Adrenal gland (tissue), 12 donors: ENCODE results near the gene PCDHGB4. TPM values are rescaled to one million over a fixed set of nuclear protein-coding genes. Genes with fewer than 3 reads are reported as not detected.

ENCODE experiments used
- DNase-seq, 7 donors: peaks; one replicate each; pipeline ENCODE4 v3.0.0-alpha.2; 2019 to 2020
- H3K27ac ChIP-seq, 5 donors: fragments of 200-600 bp; sonication (generic) in 4 of 5; 1 replicate in 3 of 5; 2 replicates in 2 of 5; pipeline versions ENCODE4 v1.5.1 to v1.8.0; 2016 to 2020; ENCODE audit warnings: mild to moderate bottlenecking in 1 of 5
- H3K27me3 ChIP-seq: fragments of 200-600 bp; 2 replicates; pipeline ENCODE4 v1.8.0; 2021
- H3K36me3 ChIP-seq, 2 donors: fragments of 200-600 bp; replicated peaks in 1 of 2; 1 replicate in 1 of 2; 2 replicates in 1 of 2; pipeline versions ENCODE4 v1.5.1 to v1.8.0; 2018 to 2022
- H3K4me1 ChIP-seq, 2 donors: fragments of 200-600 bp; replicated peaks in 1 of 2; 1 replicate in 1 of 2; 2 replicates in 1 of 2; pipeline versions ENCODE4 v1.5.1 to v1.8.0; 2018 to 2021
- H3K4me3 ChIP-seq, 4 donors: fragments of 200-600 bp; sonication (generic) in 3 of 4; one replicate each; pipeline ENCODE4 v1.5.1; 2016 to 2018
- H3K9me3 ChIP-seq, 3 donors: fragments of 200-600 bp; sonication (generic) in 1 of 3; replicated peaks in 1 of 3; 1 replicate in 2 of 3; 2 replicates in 1 of 3; pipeline versions ENCODE4 v1.5.1 to v1.8.0; 2016 to 2021
- CTCF ChIP-seq, 6 experiments: fragments of 450-650 bp in 4 of 6; fragments of 200-600 bp in 2 of 6; sonication (generic) in 1 of 6; IDR thresholded peaks; 1 replicate in 5 of 6; 2 replicates in 1 of 6; pipeline versions ENCODE4 v1.5.1 to v1.8.0; 2016 to 2021; ENCODE audit warnings: antibody characterized with exemption in 6 of 6, mild to moderate bottlenecking in 2 of 6, moderate library complexity in 1 of 6
- POLR2A ChIP-seq, 2 donors: fragments of 450-650 bp; IDR thresholded peaks; one replicate each; pipeline ENCODE4 v1.6.1; 2017; ENCODE audit warnings: antibody characterized with exemption in 2 of 2, mild to moderate bottlenecking in 2 of 2, moderate library complexity in 1 of 2
- WGBS, 4 donors: extraction: QIAGEN DNeasy Blood & Tissue Kit in 2 of 4; methylation state at CpG; one replicate each; pipeline versions ENCODE4 v1.1.5 to v1.1.7; 2013 to 2017; 5-methylcytosine and 5-hydroxymethylcytosine counted together
- intact Hi-C, 2 donors: fragments of 100-400 bp; cut with DNase I; formaldehyde crosslinking; loops; one replicate each; pipeline versions ENCODE4 v1.14.1 to v1.15.0; 2022 to 2023
- polyA plus RNA-seq, 3 donors: library from polyadenylated mRNA; stranded (reverse); fragments of 200-250 nt in 2 of 3; fragments of 350-450 nt in 1 of 3; fragmentation: Illumina TruSeq in 1 of 3; extraction: RNeasy Lipid Tissue Mini Kit (QIAGEN cat#74804) in 1 of 3; gene quantifications; one replicate each; pipeline ENCODE4 v1.2.3, GENCODE V29; 2013 to 2014
- total RNA-seq, 9 donors: library from RNA; depleted of rRNA in 4 of 9; stranded (reverse); fragments of >200 nt in 4 of 9; fragments of 120-200 nt in 1 of 9; fragmentation: NEBNext Ultra II Directional in 1 of 9; extraction: Animal tissue kit (Norgen Biotek cat#: 25700) in 1 of 9; gene quantifications; one replicate each; pipeline versions ENCODE4 v1.1.0 to v1.2.4, GENCODE V29; 2013 to 2023
- donor health status: healthy with polysubstance abuse.
- donor health status: Bipolar disorder and iron deficiency.
- donor health status: DM: yes; HTN: yes; CAD: no.
- donor health status: DM: no; HTN: no; CAD: no.
- donor health status: DM: no; HTN: no; CAD: no.
- donor health status: DM: yes; HTN: yes; CAD: no.

PCDHGB4 gene
- total and polyA plus RNA-seq, 12 donors: 0.27 to 9.1 (median 4.5) TPM

GRCh38 chr5:141356133-141356532 is 31.4 kb upstream of the PCDHGB4 start:
- no peak overlapping the region for H3K27ac ChIP-seq
- intact Hi-C loops: no loop called here
- peaks cover 0 to 20% (median 14%) of the 10 kb centered on the region in 3 donors for H3K9me3 ChIP-seq
- H3K27me3 ChIP-seq: no peaks in the 10 kb centered on the region
- no peaks in the 10 kb centered on the region for H3K4me1 ChIP-seq
- no peaks in the 10 kb centered on the region for H3K36me3 ChIP-seq
- 64 to 80% (median 71%) methylated on average over 5 of the region's 5 CpGs for WGBS, 4 donors
- no peak for DNase-seq
- H3K4me3 ChIP-seq: no peak overlapping the region
- no peak for TF ChIP-seq POLR2A (IDR thresholded peaks at IDR 0.05)

- Histone ChIP-seq H3K4me3 (no peak overlapping the region), H3K4me1 (no peaks in the 10 kb centered on the region), H3K27ac (no peak overlapping the region), H3K27me3 (no peaks in the 10 kb centered on the region), H3K36me3 (no peaks in the 10 kb centered on the region), H3K9me3 (peaks cover 0 to 24% (median 14%) of the 10 kb centered on the region in 3 donors)
- intact Hi-C loops: no loop called here
- TF ChIP-seq POLR2A (IDR thresholded peaks at IDR 0.05) (no peak), CTCF (IDR thresholded peaks at IDR 0.05) (no peak)
- WGBS, 4 donors: 42 to 93% (median 63%) methylated on average over 3 to 19 of the region's 19 CpGs
- no peak for DNase-seq
Observed at GRCh38 chr5:141356950-141357349, 30.5 kb upstream of the PCDHGB4 start.

GRCh38 chr5:141359790-141360426 is 27.6 kb upstream of the PCDHGB4 start, which contains the start of gene PCDHGB2:
Gene PCDHGB2, plus strand, starts transcription at chr5:141359994. Its CDS starts 142 bp downstream, at chr5:141360136.
- no peaks in the 10 kb centered on the region for H3K4me1 ChIP-seq
- no peak within 1 kb of the TSS for H3K27ac ChIP-seq
- H3K36me3 ChIP-seq: no peaks in the 10 kb centered on the region
- peaks cover 0 to 43% (median 10%) of the 10 kb centered on the region in 3 donors for H3K9me3 ChIP-seq
- 13 to 26% (median 15%) methylated on average over 15 to 24 of the region's 24 CpGs for WGBS, 4 donors
- no peak for DNase-seq
- H3K27me3 ChIP-seq: no peaks in the 10 kb centered on the region
- H3K4me3 ChIP-seq: no peak within 1 kb of the TSS
- TF ChIP-seq POLR2A (IDR thresholded peaks at IDR 0.05) (no peak), CTCF (IDR thresholded peaks at IDR 0.05) (peak in 3 of 6 experiments; percentile 6 to 23 (median 16))
- intact Hi-C loops: no loop called here

- H3K36me3 ChIP-seq: no peaks in the 10 kb centered on the region
- WGBS, 4 donors: 29 to 43% (median 33%) methylated on average over 13 to 15 of the region's 15 CpGs
- H3K4me3 ChIP-seq: no peak overlapping the region
- H3K27ac ChIP-seq: no peak overlapping the region
- intact Hi-C loops: no loop called here
- H3K4me1 ChIP-seq: no peaks in the 10 kb centered on the region
- H3K27me3 ChIP-seq: no peaks in the 10 kb centered on the region
- TF ChIP-seq POLR2A (IDR thresholded peaks at IDR 0.05) (no peak), CTCF (IDR thresholded peaks at IDR 0.05) (no peak)
- DNase-seq: no peak
- H3K9me3 ChIP-seq: peaks cover 0 to 51% (median 10%) of the 10 kb centered on the region in 3 donors
Observed at GRCh38 chr5:141360685-141361084, 26.8 kb upstream of the PCDHGB4 start.

GRCh38 chr5:141362719-141363118 is 24.8 kb upstream of the PCDHGB4 start:
- TF ChIP-seq POLR2A (IDR thresholded peaks at IDR 0.05) (no peak), CTCF (IDR thresholded peaks at IDR 0.05) (no peak)
- peaks cover 0 to 52% (median 15%) of the 10 kb centered on the region in 3 donors for H3K9me3 ChIP-seq
- intact Hi-C loops: no loop called here

More at GRCh38 chr5:141362719-141363118, 24.8 kb upstream of the PCDHGB4 start:
- Histone ChIP-seq H3K4me1 (no peaks in the 10 kb centered on the region), H3K36me3 (no peaks in the 10 kb centered on the region), H3K27me3 (no peaks in the 10 kb centered on the region), H3K4me3 (no peak overlapping the region), H3K27ac (no peak overlapping the region)
- DNase-seq: no peak
